ENCODE measurements around the gene HACD2.
A peak's percentile ranks its signal among the peaks of the same experiment; 100 is the strongest.
"Not testable (repeated sequence)": the region's sequence is repeated elsewhere in the genome, so short reads cannot be mapped to it uniquely, and the experiment has no call there.

Gene HACD2

GRCh38 chr3:123489400-123490004 lies 95.4 kb downstream of the HACD2 start (continued):
- TF ChIP-seq IKZF3 (tag by site-specific recombination; IDR thresholded peaks at IDR 0.05) (peak; percentile 73), SP3 (tag by site-specific recombination; IDR thresholded peaks at IDR 0.05) (no peak), BCL11A (tag by site-specific recombination; IDR thresholded peaks at IDR 0.05; ENCODE audit: low read depth) (no peak)

- Histone ChIP-seq H3K36me3 (ENCODE audit: control insufficient read depth in 2 of 2, insufficient read depth in 1 of 2, low read length in 2 of 2) (peaks cover 0 to 14% of the 10 kb centered on the region in 2 experiments; a peak in 1 of 3 replicates), H3K4me1 (ENCODE audit: control insufficient read depth, insufficient read depth, low read length) (no peaks in the 10 kb centered on the region), H3K4me3 (ENCODE audit: low read depth, low read length) (no peak overlapping the region), H3K27ac (ENCODE audit: extremely low read depth, low read depth, low read length) (no peak overlapping the region), H3K9me3 (ENCODE audit: control insufficient read depth, insufficient read depth, low read depth, low read length) (no peaks in the 10 kb centered on the region)
- ChIA-PET CTCF (interaction anchor here (0.6 to 3.9 kb wide), 20 partner anchors 12 to 1104 kb away, joined by 3 to 65 read pairs (median 4); partner anchors contain the start of gene ADCY5), POLR2A (no interaction called here)
- TF ChIP-seq ZNF266 (tag by site-specific recombination; IDR thresholded peaks at IDR 0.05; ENCODE audit: low read depth) (no peak), EGR2 (tag by site-specific recombination; IDR thresholded peaks at IDR 0.05; ENCODE audit: low read depth) (no peak), ZNF404 (tag by site-specific recombination; IDR thresholded peaks at IDR 0.05) (no peak), GLIS1 (tag by site-specific recombination; IDR thresholded peaks at IDR 0.05) (no peak), ZBTB7A (tag by site-specific recombination; IDR thresholded peaks at IDR 0.05; ENCODE audit: low read depth) (no peak), BCL11B (tag by site-specific recombination; IDR thresholded peaks at IDR 0.05; ENCODE audit: low read depth) (no peak), ZBTB20 (tag by site-specific recombination; IDR thresholded peaks at IDR 0.05) (no peak), ZNF76 (tag by site-specific recombination; IDR thresholded peaks at IDR 0.05; ENCODE audit: borderline replicate concordance, low read depth) (no peak)
Measured at GRCh38 chr3:123488645-123489347, 96.1 kb downstream of the HACD2 start.

- CTCF ChIA-PET = interaction anchor here (0.6 to 0.8 kb wide), 3 partner anchors 74 to 227 kb away, joined by 3 to 4 read pairs (median 3); no protein-coding TSS in a partner anchor
- H3K4me3 ChIP-seq (ENCODE audit: low read depth, low read length); H3K4me1 ChIP-seq (ENCODE audit: control insufficient read depth, insufficient read depth, low read length); H3K27ac ChIP-seq (ENCODE audit: extremely low read depth, low read depth, low read length); POLR2A ChIA-PET; H3K9me3 ChIP-seq (ENCODE audit: control insufficient read depth, insufficient read depth, low read depth, low read length); H3K36me3 ChIP-seq (ENCODE audit: control insufficient read depth in 2 of 2, insufficient read depth in 1 of 2, low read length in 2 of 2): not testable (repeated sequence)
Measured at GRCh38 chr3:123487063-123487462, 97.8 kb downstream of the HACD2 start.

- CTCF ChIA-PET = interaction anchor here (0.8 to 1.4 kb wide), 2 partner anchors 141 to 157 kb away, joined by 3 to 4 read pairs; no protein-coding TSS in a partner anchor
Measured at GRCh38 chr3:123486460-123486859, 98.4 kb downstream of the HACD2 start.

More at GRCh38 chr3:123486460-123486859, 98.4 kb downstream of the HACD2 start:
- POLR2A ChIA-PET = no interaction called here
- H3K27ac ChIP-seq (ENCODE audit: extremely low read depth, low read depth, low read length) = no peak overlapping the region
- H3K4me1 ChIP-seq (ENCODE audit: control insufficient read depth, insufficient read depth, low read length) = no peaks in the 10 kb centered on the region
- H3K36me3 ChIP-seq (ENCODE audit: control insufficient read depth in 2 of 2, insufficient read depth in 1 of 2, low read length in 2 of 2) = peaks cover 0 to 6% of the 10 kb centered on the region in 2 experiments; a peak in 1 of 3 replicates
- TF ChIP-seq ZNF10 (tag by site-specific recombination; IDR thresholded peaks at IDR 0.05) (no peak), ZNF398 (tag by site-specific recombination; IDR thresholded peaks at IDR 0.05) (no peak), ZBTB20 (tag by site-specific recombination; IDR thresholded peaks at IDR 0.05) (no peak), REPIN1 (tag by site-specific recombination; IDR thresholded peaks at IDR 0.05; ENCODE audit: low read depth) (no peak), ZNF473 (tag by site-specific recombination; IDR thresholded peaks at IDR 0.05) (no peak), ZNF335 (tag by site-specific recombination; conservative IDR thresholded peaks at IDR 0.05) (no peak), KLF8 (tag by site-specific recombination; IDR thresholded peaks at IDR 0.05) (no peak), ZIC2 (tag by site-specific recombination; IDR thresholded peaks at IDR 0.05) (no peak), GLI2 (tag by site-specific recombination; IDR thresholded peaks at IDR 0.05; ENCODE audit: borderline replicate concordance, low read depth) (no peak), ZNF544 (tag by site-specific recombination; IDR thresholded peaks at IDR 0.05) (no peak), ZNF514 (tag by site-specific recombination; IDR thresholded peaks at IDR 0.05) (no peak), ZNF16 (tag by site-specific recombination; IDR thresholded peaks at IDR 0.05; ENCODE audit: low read depth) (no peak), ZNF596 (tag by site-specific recombination; IDR thresholded peaks at IDR 0.05) (no peak), PRDM1 (tag by site-specific recombination; IDR thresholded peaks at IDR 0.05) (no peak), ZNF792 (tag by site-specific recombination; IDR thresholded peaks at IDR 0.05) (no peak), ZNF610 (tag by site-specific recombination; IDR thresholded peaks at IDR 0.05; ENCODE audit: borderline replicate concordance) (no peak), ZNF394 (tag by site-specific recombination; IDR thresholded peaks at IDR 0.05; ENCODE audit: borderline replicate concordance) (no peak)
- no peak overlapping the region for H3K4me3 ChIP-seq (ENCODE audit: low read depth, low read length)
- H3K9me3 ChIP-seq (ENCODE audit: control insufficient read depth, insufficient read depth, low read depth, low read length) = no peaks in the 10 kb centered on the region

Data from HEK293 (cell line).